ENCODE measurements around the gene SYT4.

GRCh38 chr18:43236921-43237320, 40.4 kb downstream of the SYT4 start:
- no peak for TF ChIP-seq EZH2 (IDR thresholded peaks at IDR 0.05; ENCODE audit: low read length, unreplicated experiment)
- no peak for TF ChIP-seq CTCF (conservative IDR thresholded peaks at IDR 0.05; ENCODE audit: low read depth, low read length)
